ENCODE measurements around the gene CCL17.

DNA sequence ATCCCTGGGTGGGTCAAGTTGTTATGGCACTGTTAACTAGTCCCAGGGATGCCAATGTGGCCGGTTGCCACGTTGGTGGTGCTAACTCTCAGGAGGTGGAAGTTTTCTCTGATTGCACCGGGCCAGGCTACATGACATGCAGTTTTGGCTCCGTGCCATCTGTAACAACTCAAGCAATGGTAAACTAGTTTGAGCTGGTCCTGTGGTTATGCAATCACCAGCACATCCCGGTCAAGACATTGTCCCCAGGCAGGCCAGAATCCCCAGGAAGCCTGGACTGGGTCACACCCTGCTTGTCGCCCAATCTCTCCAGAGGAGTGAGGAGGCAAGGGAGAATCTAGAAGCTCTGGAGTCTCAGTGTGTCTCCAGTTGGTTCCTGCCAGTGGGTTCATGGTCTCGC is 10.1 kb upstream of the CCL17 start:
- no peak for TF ChIP-seq POLR2A (IDR thresholded peaks at IDR 0.05; ENCODE audit: low read depth, low read length)
- no peak for TF ChIP-seq POLR2AphosphoS5 (IDR thresholded peaks at IDR 0.05; ENCODE audit: low read depth, low read length)
- TF ChIP-seq TAF1 (IDR thresholded peaks at IDR 0.05; ENCODE audit: borderline replicate concordance, low read depth, low read length), result no peak

Data from GM12892 (cell line).